GM19397 (cell line): ENCODE results near the gene PTCSC3.

Experiments used
- ATAC-seq: cut with Tn5 transposase; IDR thresholded peaks from one replicate; pipeline ENCODE4 v1.9.1; 2021; ENCODE audit warnings: mild to moderate bottlenecking, moderate library complexity; ENCODE audit not compliant: unreplicated experiment

Gene PTCSC3

GRCh38 chr14:36176524-36176923, at the start of gene PTCSC3:
PTCSC3 (minus strand) TSS chr14:36176722.
- ATAC-seq = no peak

GRCh38 chr14:36226164-36226563, 49.6 kb upstream of the PTCSC3 start:
- ATAC-seq = no peak

GRCh38 chr14:36224176-36224575, 47.7 kb upstream of the PTCSC3 start:
- no peak for ATAC-seq

- no peak for ATAC-seq
Measured at GRCh38 chr14:36223558-36223957, 47.0 kb upstream of the PTCSC3 start.

- no peak for ATAC-seq
Measured at GRCh38 chr14:36222952-36223468, 46.5 kb upstream of the PTCSC3 start.

- no peak for ATAC-seq
Measured at GRCh38 chr14:36222337-36222736, 45.8 kb upstream of the PTCSC3 start.

- ATAC-seq = no peak
Measured at GRCh38 chr14:36221112-36221511, 44.6 kb upstream of the PTCSC3 start.

GRCh38 chr14:36217732-36218131, 41.2 kb upstream of the PTCSC3 start:
- no peak for ATAC-seq

- ATAC-seq = no peak
Measured at GRCh38 chr14:36217027-36217426, 40.5 kb upstream of the PTCSC3 start.

- no peak for ATAC-seq
Measured at GRCh38 chr14:36215217-36215598, 38.7 kb upstream of the PTCSC3 start.

GRCh38 chr14:36214476-36215216, 38.1 kb upstream of the PTCSC3 start:
- no peak for ATAC-seq

- ATAC-seq = no peak
Measured at GRCh38 chr14:36212987-36213386, 36.5 kb upstream of the PTCSC3 start.

- no peak for ATAC-seq
Measured at GRCh38 chr14:36212577-36212976, 36.1 kb upstream of the PTCSC3 start.

- ATAC-seq = no peak
Measured at GRCh38 chr14:36208690-36209278, 32.3 kb upstream of the PTCSC3 start.

GRCh38 chr14:36207500-36207899, 31.0 kb upstream of the PTCSC3 start:
- no peak for ATAC-seq

GRCh38 chr14:36204461-36205073, 28.0 kb upstream of the PTCSC3 start:
- ATAC-seq = no peak

GRCh38 chr14:36198378-36198777, 21.9 kb upstream of the PTCSC3 start:
- no peak for ATAC-seq

GRCh38 chr14:36194663-36195062, 18.1 kb upstream of the PTCSC3 start:
- ATAC-seq = no peak

- no peak for ATAC-seq
Measured at GRCh38 chr14:36192530-36192929, 16.0 kb upstream of the PTCSC3 start.

GRCh38 chr14:36183402-36183801, 6.9 kb upstream of the PTCSC3 start:
- no peak for ATAC-seq

GRCh38 chr14:36181417-36181816, 4.9 kb upstream of the PTCSC3 start:
- no peak for ATAC-seq

GRCh38 chr14:36177489-36177888, 967 bp upstream of the PTCSC3 start:
- no peak for ATAC-seq
